ENCODE results near the gene FUT3.
"Not testable (repeated sequence)": the region's sequence is repeated elsewhere in the genome, so short reads cannot be mapped to it uniquely, and the experiment has no call there.

Gene FUT3

DNA sequence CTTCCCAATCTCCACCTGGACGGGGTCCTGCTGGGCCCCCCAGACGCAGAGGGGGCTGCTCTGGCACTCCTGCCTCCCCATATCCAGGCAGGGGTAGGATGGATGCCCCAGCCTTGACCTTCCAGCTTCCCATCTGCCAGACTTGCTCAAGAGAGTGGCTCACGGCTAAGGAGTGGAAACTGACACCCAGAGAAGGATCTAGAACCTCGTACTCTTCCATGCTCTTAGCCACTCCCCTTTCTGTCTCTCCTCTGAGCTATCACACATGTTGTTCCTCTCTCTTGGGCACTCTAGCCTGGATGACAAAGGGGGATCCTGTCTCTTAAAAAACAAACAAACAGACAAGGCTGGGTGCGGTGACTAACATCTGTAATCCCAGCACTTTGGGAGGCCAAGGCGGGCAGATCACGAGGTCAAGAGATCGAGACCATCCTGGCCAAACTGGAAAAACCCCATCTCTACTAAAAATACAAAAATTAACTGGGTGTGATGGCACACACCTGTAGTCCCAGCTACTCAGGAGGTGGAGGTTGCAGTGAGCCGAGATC, 31.2 kb upstream of the FUT3 start:
- DNase-seq (ENCODE audit: low spot score), result no peak

- peak; percentile 13 for DNase-seq (ENCODE audit: low spot score)
Observed at GRCh38 chr19:5881543-5882299, 30.5 kb upstream of the FUT3 start.

- DNase-seq (ENCODE audit: low spot score), result peak; percentile 64
Observed at GRCh38 chr19:5880604-5881078, 29.4 kb upstream of the FUT3 start.

DNA sequence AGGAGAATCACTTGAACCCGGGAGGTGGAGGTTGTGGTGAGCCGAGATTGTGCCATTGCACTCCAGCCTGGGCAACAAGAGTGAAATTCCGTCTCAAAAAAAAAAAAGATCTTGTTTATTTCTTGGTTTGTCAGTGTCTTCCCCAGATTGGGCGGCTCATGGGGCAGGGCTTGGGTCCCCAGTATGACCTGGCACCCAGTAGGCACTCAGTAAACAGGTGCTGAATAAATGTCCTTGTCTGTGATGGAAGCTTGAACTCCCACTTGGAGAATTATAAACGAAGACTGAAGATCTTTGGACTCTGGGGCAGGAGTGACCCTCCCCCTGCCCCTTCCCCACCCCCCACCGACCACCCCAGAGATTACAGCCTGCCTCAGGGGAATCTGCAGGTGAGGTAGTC, 28.9 kb upstream of the FUT3 start:
- DNase-seq (ENCODE audit: low spot score), result no peak

DNA sequence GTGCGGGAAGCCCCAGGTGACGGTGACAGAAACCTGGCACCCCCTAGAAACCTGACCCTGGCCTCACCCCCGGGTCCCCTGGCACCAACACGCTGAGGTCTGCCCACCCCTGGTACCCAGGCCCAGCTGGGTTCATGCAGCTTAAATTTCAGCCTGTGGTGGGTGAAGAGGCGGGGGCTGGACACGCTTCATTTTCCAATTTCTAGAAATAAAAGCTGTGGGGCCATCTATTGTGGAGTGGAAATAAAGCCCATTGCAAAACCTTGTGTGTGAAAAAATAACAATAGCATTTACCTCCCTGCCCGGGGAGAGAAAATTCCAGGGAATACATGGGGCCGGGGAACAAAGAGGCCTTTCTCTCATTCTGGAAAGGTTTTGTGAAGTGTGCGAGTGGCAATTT, 26.6 kb upstream of the FUT3 start:
- DNase-seq (ENCODE audit: low spot score), result peak; percentile 6

- DNase-seq (ENCODE audit: low spot score), result no peak
Observed at GRCh38 chr19:5877427-5877826, 26.2 kb upstream of the FUT3 start.

DNA sequence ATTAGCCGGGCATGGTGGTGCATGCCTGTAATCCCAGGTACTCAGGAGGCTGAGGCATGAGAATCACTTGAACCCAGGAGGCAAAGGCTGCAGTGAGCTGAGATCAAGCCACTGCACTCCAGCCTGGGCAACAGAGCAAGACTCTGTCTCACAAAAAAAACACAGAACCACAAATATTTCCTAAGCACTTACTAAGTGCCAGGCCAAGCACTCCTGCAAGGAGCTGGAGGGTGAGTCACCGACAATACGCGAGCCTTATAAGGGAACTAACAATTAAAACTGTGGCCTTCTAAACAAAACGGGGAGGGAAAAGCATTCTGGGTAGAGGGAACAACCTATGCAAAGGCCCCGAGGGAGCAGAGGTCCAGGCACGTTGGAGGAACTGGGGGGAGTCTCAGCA, 23.2 kb upstream of the FUT3 start:
- not testable (repeated sequence) for DNase-seq (ENCODE audit: low spot score)

DNA sequence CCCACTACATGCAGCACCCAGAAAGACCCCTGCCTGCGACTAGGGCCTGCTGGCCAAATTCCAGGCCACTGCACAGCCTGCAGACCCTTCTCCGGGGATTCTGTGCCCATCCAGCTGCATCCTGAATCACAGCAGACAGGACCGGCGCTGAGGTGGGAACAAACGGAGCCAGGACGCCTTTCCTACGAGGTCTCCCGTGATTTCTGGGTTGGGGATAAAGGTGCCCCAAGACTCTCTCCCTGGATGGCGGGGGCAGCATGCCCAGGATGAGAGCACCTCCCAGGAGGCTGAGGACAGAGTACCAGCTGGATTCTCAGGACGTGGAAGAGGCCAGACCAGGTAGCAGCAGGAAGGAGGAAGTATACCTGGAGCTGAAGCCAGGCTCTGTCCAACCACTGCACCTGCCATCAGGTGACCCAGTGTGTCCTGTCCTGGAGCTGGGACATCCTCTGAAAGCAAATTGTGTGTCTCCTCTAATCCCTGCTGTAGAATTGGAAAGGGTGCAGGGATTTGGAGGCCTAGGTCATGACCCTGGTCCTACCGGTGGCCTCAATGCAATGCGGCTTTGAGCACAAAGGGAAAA, 22.5 kb upstream of the FUT3 start:
- peak; percentile 5 for DNase-seq (ENCODE audit: low spot score)

GRCh38 chr19:5870986-5871394, 19.7 kb upstream of the FUT3 start:
- DNase-seq (ENCODE audit: low spot score), result no peak

DNA sequence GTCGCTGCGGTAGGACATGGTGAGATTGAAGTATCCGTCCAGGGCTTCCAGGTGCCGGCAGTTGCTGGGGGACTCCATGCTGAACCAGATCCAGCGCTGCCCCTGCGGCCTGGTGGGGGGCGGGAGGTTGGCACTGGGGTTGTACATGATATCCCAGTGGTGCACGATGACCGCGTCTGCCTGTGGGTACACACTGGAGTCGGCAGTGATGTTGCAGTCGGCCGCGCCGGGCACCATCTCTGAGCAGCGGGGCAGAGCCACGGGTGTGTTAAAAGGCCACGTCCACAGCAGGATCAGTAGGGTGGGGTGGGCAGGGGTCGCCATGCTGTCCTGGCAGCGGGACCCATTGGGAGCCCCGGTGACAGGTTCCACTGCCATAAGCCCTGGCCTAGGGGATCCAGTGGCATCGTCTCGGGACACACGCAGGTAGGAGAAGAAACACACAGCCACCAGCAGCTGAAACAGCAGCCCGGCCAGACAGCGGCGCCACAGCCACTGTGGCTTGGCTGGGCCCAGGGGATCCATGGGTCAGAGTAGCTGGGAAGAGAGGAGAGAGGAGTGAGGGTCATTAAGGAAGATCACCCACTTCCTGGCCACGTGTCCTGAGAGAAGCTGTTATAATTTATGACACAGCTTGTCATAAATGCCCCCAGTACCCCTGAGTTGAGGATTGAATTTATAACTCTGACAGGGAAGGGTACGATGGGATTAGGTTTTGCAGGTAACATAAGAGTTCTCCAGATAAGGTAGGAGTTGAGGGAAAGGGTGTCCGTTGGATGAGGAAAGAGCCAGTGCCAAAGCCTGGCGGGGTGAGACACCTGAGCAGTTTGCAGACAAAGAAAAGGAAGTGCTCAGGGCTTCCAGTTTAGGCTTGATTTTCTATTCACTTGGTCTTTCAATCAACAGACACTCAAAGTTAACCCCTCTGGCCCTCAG, 16.2 kb upstream of the FUT3 start:
- no peak for DNase-seq (ENCODE audit: low spot score)

DNA sequence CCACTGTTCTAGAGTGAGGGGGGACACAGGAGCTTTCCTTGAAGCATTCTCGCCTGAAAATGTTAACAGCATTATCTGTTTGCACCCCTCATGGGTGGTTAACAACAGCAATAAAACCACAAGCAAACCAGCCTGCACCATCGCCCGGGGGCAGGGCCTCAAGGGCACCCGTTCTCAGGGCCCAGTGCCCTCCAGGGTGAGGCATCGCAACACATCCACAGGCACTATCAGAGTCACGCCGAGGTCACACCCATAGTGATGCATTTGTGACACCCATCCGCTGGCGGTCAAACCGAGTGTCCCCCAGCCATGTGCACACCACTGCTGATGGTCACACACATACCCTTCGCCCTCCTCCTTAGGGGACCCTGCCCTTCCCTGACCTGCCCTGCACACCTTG, 14.5 kb upstream of the FUT3 start:
- no peak for DNase-seq (ENCODE audit: low spot score)

GRCh38 chr19:5864725-5865486, 13.7 kb upstream of the FUT3 start:
- peak; percentile 29 for DNase-seq (ENCODE audit: low spot score)

DNA sequence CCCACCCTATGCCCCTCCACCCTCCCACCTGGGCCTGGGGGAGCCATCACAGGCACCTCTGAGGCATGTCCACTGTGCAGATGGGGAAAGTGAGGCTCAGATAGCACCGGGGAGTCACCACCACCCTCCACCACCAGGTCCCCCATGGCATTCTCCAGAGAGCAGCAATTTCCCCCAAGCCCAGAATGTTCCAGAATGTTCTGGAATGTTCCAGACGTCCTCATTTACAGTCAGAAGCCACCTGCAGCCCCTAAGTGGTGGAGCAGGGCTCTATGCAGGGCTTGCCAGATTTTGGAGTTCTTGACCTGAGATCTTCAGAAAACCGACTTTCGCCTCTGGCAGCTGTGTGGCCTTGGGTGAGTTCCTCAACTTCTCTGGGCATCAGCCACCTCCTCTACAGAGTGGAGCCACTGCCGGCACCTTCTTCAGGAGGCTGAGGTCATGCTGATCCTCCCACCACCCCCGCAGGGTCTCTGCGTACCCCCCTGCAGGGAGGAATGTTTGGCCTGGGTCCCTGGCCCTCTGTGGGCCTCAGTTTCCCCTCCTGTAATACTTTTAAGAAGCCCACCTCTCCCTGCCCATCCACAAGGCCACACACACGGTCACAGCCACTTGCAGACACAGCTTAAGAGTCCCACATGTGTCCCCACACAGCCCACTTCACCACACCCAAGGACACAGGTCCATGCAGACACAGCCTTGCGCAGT, 12.9 kb upstream of the FUT3 start:
- DNase-seq (ENCODE audit: low spot score), result no peak

DNA sequence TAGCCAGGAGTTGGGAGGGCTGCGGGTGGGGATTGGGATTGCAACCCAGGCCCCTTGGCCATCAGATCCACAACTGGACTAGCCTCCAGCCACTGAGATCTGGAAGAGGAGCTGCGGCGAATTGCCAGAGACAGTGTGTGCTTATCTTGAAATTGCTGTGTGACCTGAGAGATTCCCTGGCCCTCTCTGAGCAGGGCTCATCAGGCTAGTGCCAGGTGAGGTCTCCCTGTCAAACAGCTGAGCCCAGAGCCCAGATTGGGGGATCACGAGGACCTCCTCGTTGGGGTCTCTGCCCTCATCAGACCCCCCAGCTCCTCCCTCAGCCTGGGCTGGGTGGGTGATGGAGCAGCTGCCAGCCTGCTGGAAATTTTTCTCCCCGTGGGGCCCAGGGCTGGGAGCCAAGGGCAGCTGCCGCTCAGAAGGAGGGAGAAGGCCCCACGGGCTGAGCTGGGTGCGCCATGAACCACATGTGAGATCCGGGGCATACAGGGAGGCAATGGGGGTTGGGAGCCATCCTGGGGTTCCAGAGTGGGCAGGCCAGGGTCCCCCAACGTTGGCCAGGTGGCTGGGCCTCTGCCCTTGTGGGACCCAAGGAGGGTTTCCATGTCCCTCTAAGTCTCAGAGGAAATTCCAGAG, 11.9 kb upstream of the FUT3 start:
- DNase-seq (ENCODE audit: low spot score), result peak; percentile 10

GRCh38 chr19:5857203-5858081, 6.2 kb upstream of the FUT3 start:
- no peak for DNase-seq (ENCODE audit: low spot score)

- peak; percentile 7 for DNase-seq (ENCODE audit: low spot score)
Observed at GRCh38 chr19:5855151-5855550, 3.9 kb upstream of the FUT3 start.

DNA sequence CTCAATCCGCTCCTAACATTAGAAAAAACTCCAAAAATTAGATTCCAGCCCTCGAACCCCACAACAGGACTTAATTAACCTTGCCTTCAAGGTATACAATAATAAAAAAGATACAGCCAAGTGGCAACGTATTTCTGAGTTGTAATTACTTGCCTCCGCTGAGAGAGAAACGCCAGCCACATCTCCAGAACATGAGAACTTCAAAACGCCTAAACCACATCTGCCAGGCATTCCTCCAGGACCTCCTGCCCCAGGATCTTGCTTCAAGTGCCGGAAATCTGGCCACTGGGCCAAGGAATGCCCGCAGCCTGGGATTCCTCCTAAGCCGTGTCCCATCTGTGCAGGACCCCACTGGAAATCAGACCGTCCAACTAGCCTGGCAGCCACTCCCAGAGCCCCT, 2.9 kb upstream of the FUT3 start:
- DNase-seq (ENCODE audit: low spot score), result not testable (repeated sequence)

DNA sequence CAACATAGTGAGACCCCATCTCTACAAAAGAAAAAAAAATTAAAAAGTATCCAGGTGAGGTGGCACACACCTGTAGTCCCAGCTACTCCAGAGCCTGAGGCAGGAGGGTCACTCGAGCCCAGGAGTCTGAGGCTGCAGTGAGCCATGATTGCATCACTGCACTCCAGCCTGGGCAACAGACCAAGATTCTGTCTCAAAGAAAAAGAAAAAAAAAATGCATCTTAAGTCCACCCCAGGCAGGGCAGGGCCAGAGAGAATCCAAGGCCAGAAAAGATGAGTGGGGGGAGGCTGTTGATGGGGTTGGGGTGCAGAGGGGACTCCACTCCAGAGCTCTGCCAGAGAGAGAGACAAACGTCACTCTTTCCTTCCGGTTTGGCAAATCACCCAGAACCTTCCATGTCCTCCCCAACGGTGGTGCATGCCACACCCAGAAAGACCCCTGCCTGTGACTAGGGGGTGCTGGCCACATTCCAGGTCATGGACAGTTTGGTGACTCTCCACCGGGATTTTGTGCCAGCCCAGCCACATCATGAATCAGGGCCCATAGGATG, 431 bp downstream of the FUT3 start:
- DNase-seq (ENCODE audit: low spot score), result peak; percentile 21

- DNase-seq (ENCODE audit: low spot score), result no peak
Observed at GRCh38 chr19:5850189-5850588, 1.1 kb downstream of the FUT3 start.
